ENCODE measurements around the gene GSTA4.

- TF ChIP-seq EZH2 (IDR thresholded peaks at IDR 0.05; ENCODE audit: borderline replicate concordance, insufficient read depth, low read length, poor library complexity, severe bottlenecking): no peak
- no peak for TF ChIP-seq CTCF (IDR thresholded peaks at IDR 0.05; ENCODE audit: poor library complexity, severe bottlenecking)
- TF ChIP-seq REST (IDR thresholded peaks at IDR 0.05; ENCODE audit: borderline replicate concordance): no peak
- no peak for TF ChIP-seq POLR2AphosphoS5 (IDR thresholded peaks at IDR 0.05)
- no peak for TF ChIP-seq EP300 (conservative IDR thresholded peaks at IDR 0.05; ENCODE audit: poor library complexity, severe bottlenecking)
- TF ChIP-seq SMC3 (conservative IDR thresholded peaks at IDR 0.05; ENCODE audit: poor library complexity): no peak
Measured at GRCh38 chr6:52990342-52990741, 4.7 kb downstream of the GSTA4 start.

Data from neural cell (in vitro differentiated cells).